Mammary epithelial cell (primary cell): Measurements from ENCODE around the gene TRMU.

Source experiments
- EZH2 ChIP-seq: IDR thresholded peaks from 2 replicates; pipeline ENCODE4 v1.6.1; 2012; ENCODE audit warnings: low read length, inconsistent platforms, borderline replicate concordance
- TF ChIP-seq, protein P1 (sequence below), 2 donors: IDR thresholded peaks in 1 of 2; conservative IDR thresholded peaks in 1 of 2; 2 replicates each; pipeline ENCODE4 v1.5.1; 2011 to 2012; ENCODE audit warnings: inconsistent platforms in 2 of 2, low read length in 2 of 2, mild to moderate bottlenecking in 2 of 2, control low read depth in 1 of 2, low read depth in 1 of 2; ENCODE audit not compliant: insufficient read depth in 1 of 2; ENCODE audit errors: extremely low read depth in 1 of 2

DNA sequence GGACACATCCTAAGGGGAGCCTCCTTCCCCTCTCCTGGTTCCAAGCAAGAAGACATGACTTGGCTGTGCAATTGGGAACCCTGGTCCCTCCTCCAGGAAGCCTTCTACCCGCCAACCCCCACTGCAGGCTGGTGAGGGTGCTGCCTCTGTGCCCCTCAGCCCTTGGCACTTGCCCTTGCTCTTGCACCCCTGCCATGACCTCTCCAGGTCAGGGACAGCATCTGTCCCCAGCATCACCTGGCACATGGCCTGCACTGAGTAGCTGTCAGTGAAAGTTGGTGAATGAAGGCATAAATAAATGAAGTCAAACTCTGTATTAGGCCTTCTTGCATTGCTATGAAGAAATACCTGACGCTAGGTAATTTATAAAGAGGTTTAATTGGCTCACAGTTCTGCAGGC is 40.7 kb upstream of the TRMU start:
- TF ChIP-seq, protein P1, sequence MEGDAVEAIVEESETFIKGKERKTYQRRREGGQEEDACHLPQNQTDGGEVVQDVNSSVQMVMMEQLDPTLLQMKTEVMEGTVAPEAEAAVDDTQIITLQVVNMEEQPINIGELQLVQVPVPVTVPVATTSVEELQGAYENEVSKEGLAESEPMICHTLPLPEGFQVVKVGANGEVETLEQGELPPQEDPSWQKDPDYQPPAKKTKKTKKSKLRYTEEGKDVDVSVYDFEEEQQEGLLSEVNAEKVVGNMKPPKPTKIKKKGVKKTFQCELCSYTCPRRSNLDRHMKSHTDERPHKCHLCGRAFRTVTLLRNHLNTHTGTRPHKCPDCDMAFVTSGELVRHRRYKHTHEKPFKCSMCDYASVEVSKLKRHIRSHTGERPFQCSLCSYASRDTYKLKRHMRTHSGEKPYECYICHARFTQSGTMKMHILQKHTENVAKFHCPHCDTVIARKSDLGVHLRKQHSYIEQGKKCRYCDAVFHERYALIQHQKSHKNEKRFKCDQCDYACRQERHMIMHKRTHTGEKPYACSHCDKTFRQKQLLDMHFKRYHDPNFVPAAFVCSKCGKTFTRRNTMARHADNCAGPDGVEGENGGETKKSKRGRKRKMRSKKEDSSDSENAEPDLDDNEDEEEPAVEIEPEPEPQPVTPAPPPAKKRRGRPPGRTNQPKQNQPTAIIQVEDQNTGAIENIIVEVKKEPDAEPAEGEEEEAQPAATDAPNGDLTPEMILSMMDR (conservative IDR thresholded peaks at IDR 0.05 in 1 of 2, IDR thresholded peaks at IDR 0.05 in 1 of 2; ENCODE audit: extremely low read depth in 1 of 2, insufficient read depth in 1 of 2, low read depth in 1 of 2, low read length in 2 of 2) = no peak
- TF ChIP-seq EZH2 = no peak
